PFSK-1 (cell line): ENCODE results near the gene GAS7.

Experiments
- FOXP2 ChIP-seq: optimal IDR thresholded peaks from 2 replicates; pipeline ENCODE3; 2011; ENCODE audit warnings: borderline replicate concordance, control low read depth, inconsistent platforms; ENCODE audit not compliant: insufficient read depth; ENCODE audit errors: extremely low read length, extremely low read depth
- POLR2AphosphoS5 ChIP-seq: IDR thresholded peaks from 2 replicates; pipeline ENCODE4 v1.6.1; 2012; ENCODE audit warnings: low read depth, mild to moderate bottlenecking, control low read depth, low read length, moderate library complexity
- REST ChIP-seq, 2 experiments: IDR thresholded peaks; 2 replicates each; pipeline versions ENCODE4 v1.6.1 to v1.8.0; 2011 to 2012; ENCODE audit warnings: low read depth in 2 of 2, low read length in 2 of 2, control low read depth in 1 of 2, inconsistent platforms in 1 of 2, mild to moderate bottlenecking in 1 of 2, moderate library complexity in 1 of 2; ENCODE audit not compliant: insufficient read depth in 1 of 2
- TAF1 ChIP-seq: IDR thresholded peaks from 2 replicates; pipeline ENCODE4 v1.6.1; 2012; ENCODE audit warnings: low read length, control low read depth, borderline replicate concordance; ENCODE audit not compliant: insufficient read depth

- TF ChIP-seq TAF1 = no peak
- no peak for TF ChIP-seq POLR2AphosphoS5
- TF ChIP-seq FOXP2 = no peak
- TF ChIP-seq REST (IDR thresholded peaks at IDR 0.05; ENCODE audit: insufficient read depth in 1 of 2, low read depth in 2 of 2, low read length in 2 of 2) = no peak
Measured at GRCh38 chr17:10141436-10141835, 57.0 kb downstream of the GAS7 start.
